NCI-H146 treated with DMSO at 0.1 percent for 48 hours (cell line): ENCODE measurements around the gene DHRS3.
A peak's percentile ranks its signal among the peaks of the same experiment; 100 is the strongest.

Source experiments
- DNase-seq: peaks from one replicate; lab custom pipeline; 2025; ENCODE audit not compliant: unreplicated experiment; lab: John Stamatoyannopoulos, UW

The DHRS3 gene

GRCh38 chr1:12617511-12617900 is 504 bp downstream of the DHRS3 start:
- DNase-seq, result no peak

GRCh38 chr1:12616709-12617373 is 1.2 kb downstream of the DHRS3 start:
- DNase-seq, result no peak

- DNase-seq, result peak; percentile 3
Measured at GRCh38 chr1:12615865-12616708, 1.9 kb downstream of the DHRS3 start.

GRCh38 chr1:12615159-12615864 is 2.7 kb downstream of the DHRS3 start:
- no peak for DNase-seq

- DNase-seq, result no peak
Measured at GRCh38 chr1:12614402-12615158, 3.4 kb downstream of the DHRS3 start.

GRCh38 chr1:12613180-12613579 is 4.8 kb downstream of the DHRS3 start:
- DNase-seq, result no peak

GRCh38 chr1:12610941-12611340 is 7.1 kb downstream of the DHRS3 start:
- no peak for DNase-seq

GRCh38 chr1:12610305-12610935 is 7.6 kb downstream of the DHRS3 start:
- no peak for DNase-seq

GRCh38 chr1:12609469-12610003 is 8.5 kb downstream of the DHRS3 start:
- DNase-seq, result no peak

- DNase-seq, result no peak
Measured at GRCh38 chr1:12608311-12608957, 9.6 kb downstream of the DHRS3 start.

GRCh38 chr1:12607263-12607662 is 10.7 kb downstream of the DHRS3 start:
- DNase-seq, result no peak

- DNase-seq, result no peak
Measured at GRCh38 chr1:12604986-12605385, 13.0 kb downstream of the DHRS3 start.

- DNase-seq, result no peak
Measured at GRCh38 chr1:12604114-12604874, 13.7 kb downstream of the DHRS3 start.

GRCh38 chr1:12603224-12603623 is 14.8 kb downstream of the DHRS3 start:
- DNase-seq, result no peak

GRCh38 chr1:12602659-12603024 is 15.4 kb downstream of the DHRS3 start:
- DNase-seq, result no peak

- DNase-seq, result no peak
Measured at GRCh38 chr1:12601700-12602658, 16.0 kb downstream of the DHRS3 start.

GRCh38 chr1:12600880-12601633 is 17.0 kb downstream of the DHRS3 start:
- no peak for DNase-seq
